Measurements from ENCODE around the gene REPS1.

DNA sequence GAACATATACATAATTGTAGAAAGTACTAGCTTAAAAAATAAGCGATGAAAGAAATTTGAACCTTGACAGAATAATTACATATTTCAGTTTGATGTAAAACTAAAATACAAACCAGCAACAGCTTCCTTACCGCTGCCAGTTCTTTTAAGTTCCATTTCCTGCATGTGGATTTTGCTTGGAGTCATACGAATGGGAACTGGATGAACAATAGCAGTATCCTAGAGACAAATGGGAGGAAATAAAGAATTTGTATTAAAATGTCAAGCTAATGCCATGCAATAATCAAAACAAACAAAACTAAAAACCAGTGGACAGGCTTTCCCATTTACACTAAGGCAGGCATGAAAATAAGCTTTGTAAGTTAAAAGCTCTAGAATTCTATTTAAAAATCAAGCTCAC lies 67.1 kb downstream of the REPS1 start:
- TF ChIP-seq POLR2AphosphoS5 (IDR thresholded peaks at IDR 0.05; ENCODE audit: low read depth, low read length), result no peak
- no peak for TF ChIP-seq POLR2A (IDR thresholded peaks at IDR 0.05; ENCODE audit: low read depth, low read length)

All from GM12891 (cell line).